GM12891 (cell line): Measurements from ENCODE around the gene CCDC201.

Experiments used
- PAX5 ChIP-seq: IDR thresholded peaks from 2 replicates; pipeline ENCODE4 v1.6.1; 2011; ENCODE audit warnings: low read length, moderate library complexity, mild to moderate bottlenecking; ENCODE audit not compliant: insufficient read depth, severe bottlenecking
- POLR2A ChIP-seq: IDR thresholded peaks from 2 replicates; pipeline ENCODE4 v1.6.1; 2011; ENCODE audit warnings: low read depth, low read length, control low read depth
- POLR2AphosphoS5 ChIP-seq: IDR thresholded peaks from 2 replicates; pipeline ENCODE4 v1.6.1; 2011; ENCODE audit warnings: low read depth, low read length, control low read depth
- SPI1 ChIP-seq: IDR thresholded peaks from 2 replicates; pipeline ENCODE4 v1.6.1; 2011; ENCODE audit warnings: low read depth, low read length, control low read depth

GRCh38 chr7:45910855-45911254 is 38.0 kb upstream of the CCDC201 start:
- TF ChIP-seq POLR2A, result no peak
- no peak for TF ChIP-seq POLR2AphosphoS5
- no peak for TF ChIP-seq SPI1
- TF ChIP-seq PAX5, result no peak
